VCaP (cell line): Measurements from ENCODE around the gene KCNIP3.

Experiments used
- H3K27ac ChIP-seq: fragments of 450-650 bp; 2 replicates; pipeline ENCODE4 v1.5.1; 2017
- CTCF ChIP-seq: fragments of 450-650 bp; conservative IDR thresholded peaks from 2 replicates; pipeline ENCODE4 v1.5.1; 2017; ENCODE audit warnings: mild to moderate bottlenecking, moderate library complexity

Gene KCNIP3

DNA sequence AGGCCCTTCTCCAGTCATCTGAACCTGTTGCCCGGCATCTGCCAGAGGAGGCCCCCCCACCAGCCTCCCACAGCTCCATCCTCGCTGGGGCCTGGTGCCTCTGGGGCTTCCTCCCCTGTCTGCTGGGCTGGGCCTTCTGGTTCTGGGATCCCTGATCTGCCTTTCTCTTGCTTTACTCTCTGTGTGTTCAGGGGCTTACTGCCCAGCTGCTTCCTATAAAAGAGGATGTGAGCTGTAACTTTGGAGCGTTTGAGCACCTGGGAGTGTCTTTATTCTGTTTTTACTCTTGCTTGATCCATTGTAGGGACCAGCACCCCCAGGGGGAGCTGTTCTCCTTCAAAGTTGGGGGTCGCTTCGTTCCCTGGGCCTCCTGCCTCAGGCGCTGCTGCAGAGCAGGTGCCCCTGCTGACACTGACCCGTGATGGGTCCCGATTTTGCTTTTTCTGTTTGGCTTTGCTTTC, 82.3 kb downstream of the KCNIP3 start:
- H3K27ac ChIP-seq, result no peak overlapping the region

DNA sequence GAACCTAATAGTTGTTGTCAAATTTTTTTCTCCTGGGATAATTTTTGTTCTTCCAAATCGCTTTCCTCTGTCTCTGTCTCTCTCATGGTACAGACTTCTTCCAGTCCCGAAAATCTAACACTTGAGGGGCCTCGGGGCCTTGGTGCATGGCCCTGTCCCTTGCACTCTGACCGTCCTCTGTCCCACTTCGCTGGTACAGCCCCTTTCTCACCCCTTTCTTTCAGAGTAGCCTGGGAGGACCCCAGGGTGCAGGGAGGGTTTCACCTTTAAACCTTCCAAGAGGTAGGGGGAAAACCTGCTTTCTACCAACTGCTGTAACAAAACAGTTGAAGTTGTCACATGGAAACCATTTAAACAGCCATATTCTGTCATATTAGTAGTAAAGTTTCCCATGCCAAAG, 83.1 kb downstream of the KCNIP3 start:
- TF ChIP-seq CTCF, result no peak
- no peak overlapping the region for H3K27ac ChIP-seq

More for the DNA sequence above, 82.3 kb downstream of the KCNIP3 start:
- no peak for TF ChIP-seq CTCF

DNA sequence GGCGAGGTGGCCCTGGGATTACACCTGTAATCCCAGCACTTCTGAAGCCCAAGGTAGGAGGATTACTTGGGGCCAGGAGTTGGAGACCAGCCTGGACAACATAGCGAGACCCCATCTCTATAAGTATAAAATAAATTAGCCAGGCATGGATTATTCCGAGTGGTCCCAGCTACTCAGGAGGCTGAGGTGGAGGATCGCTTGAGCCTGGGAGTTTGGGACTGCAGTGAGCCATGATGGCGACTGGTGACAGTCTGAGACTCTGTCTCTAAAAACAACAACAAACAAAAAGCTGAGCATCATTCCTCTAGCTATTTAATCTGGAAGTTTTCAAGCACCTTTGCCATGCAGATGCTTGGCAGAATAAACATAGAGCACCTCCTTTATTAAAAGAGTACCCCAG, 83.6 kb downstream of the KCNIP3 start:
- no peak for TF ChIP-seq CTCF
- H3K27ac ChIP-seq, result no peak overlapping the region

DNA sequence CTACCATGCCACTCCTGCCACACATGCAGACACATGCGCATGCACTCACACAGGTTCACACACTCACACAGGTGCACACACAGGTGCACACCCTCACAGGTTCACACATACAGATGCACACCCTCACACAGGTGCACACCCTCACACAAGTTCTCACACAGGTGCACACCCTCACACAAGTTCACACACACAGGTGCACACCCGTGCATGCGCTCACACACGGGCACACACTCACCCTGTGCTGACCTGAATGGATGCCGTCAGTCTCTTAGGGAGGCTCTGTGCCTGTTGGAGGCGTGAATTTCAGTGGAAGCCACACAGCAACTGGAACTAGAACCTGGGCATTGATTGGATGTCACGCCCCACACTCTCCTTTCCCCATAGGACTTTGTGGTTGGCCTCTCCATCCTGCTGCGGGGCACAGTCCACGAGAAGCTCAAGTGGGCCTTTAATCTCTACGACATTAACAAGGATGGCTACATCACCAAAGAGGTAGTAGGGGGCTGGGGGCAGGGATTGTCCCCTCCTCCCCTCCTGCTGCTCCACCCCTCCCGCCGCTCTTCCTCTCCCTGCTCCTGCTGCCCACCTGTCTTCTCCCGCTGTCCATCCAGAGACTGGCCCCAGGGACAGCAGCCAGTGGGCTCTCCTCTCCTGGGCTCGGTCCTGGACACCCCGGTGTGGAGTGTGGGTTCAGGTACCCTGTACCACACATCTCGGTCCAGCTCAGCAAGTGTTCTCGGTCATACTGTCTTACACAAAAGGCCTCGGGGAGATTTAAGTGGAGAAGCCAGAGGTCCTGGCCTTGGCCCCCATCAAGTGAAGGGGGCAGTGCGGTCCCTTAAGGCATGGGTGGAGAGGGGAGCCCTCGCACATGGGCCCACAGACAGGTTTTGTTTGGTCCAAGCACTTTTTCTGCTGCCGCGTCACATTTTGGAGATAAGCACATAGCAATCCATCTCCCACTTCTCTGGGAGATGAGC, 84.4 kb downstream of the KCNIP3 start:
- no peak overlapping the region for H3K27ac ChIP-seq

GRCh38 chr2:95382192-95382591, 85.0 kb downstream of the KCNIP3 start:
- H3K27ac ChIP-seq, result no peak overlapping the region
- TF ChIP-seq CTCF, result no peak

More for the DNA sequence above, 84.4 kb downstream of the KCNIP3 start:
- TF ChIP-seq CTCF, result no peak

DNA sequence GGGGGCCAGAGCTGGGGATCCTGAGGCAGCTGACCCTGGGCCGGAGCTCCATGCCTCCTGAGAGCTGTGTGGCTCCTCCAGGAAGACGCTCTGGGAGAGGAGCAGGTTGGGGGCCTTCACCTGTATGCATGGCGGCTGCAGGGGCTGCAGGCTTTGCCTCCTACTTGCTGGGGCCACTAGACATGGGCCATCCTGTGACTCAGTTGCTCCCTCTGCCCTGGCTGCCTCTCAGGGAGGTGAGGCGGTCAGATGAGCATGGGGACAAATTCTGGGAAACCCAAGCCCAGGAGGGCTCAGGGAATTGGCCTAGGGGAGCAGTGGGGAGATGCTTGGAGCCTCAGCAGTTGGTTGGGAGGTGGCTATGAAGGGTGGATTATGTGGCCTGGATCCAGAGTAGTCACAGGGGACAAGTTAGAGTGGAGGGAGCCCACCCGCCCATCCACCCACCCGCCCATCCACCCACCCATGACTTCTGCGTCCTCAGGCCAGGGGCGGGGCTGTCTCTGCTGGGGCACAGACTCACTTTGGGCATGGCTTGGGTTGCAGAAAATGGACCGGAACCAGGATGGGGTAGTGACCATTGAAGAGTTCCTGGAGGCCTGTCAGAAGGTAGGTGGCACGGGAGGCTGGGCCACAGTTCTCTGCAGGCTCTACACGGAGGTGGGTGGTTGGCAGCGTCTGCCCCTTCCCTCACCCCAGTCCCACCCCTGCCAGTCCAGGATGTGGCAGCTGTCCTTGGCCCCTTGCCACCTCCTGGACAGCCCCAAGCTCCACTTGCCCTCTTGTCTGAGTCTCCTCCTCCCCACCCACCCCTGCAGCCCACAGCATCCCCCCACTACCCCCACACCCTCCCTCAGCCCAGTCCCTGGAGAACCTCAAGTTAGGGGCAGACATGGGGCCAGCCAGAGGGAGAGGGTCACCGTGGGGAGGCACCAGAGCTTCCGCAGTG, 85.8 kb downstream of the KCNIP3 start:
- no peak for TF ChIP-seq CTCF
- no peak overlapping the region for H3K27ac ChIP-seq

- H3K27ac ChIP-seq, result no peak overlapping the region
- no peak for TF ChIP-seq CTCF
Observed at GRCh38 chr2:95383635-95384027, 86.5 kb downstream of the KCNIP3 start.
